ENCODE data around the gene AMPD3.

GRCh38 chr11:10409207-10409661 is 45.8 kb upstream of the AMPD3 start:
- TF ChIP-seq CTCF (IDR thresholded peaks at IDR 0.05) (no peak), EZH2 (IDR thresholded peaks at IDR 0.05) (no peak)

All from neural progenitor cell (in vitro differentiated cells).